Lower leg skin (tissue), 4 donors: ENCODE measurements around the gene AK1. TPM values are rescaled to one million over a fixed set of nuclear protein-coding genes. Genes with fewer than 3 reads are reported as not detected.
A peak's percentile ranks its signal among the peaks of the same experiment; 100 is the strongest.

ENCODE experiments used
- DNase-seq, 2 donors: peaks; one replicate each; pipeline ENCODE4 v3.0.0-alpha.2; 2019; ENCODE audit warnings: low spot score in 2 of 2
- H3K4me3 ChIP-seq: fragments of 200-600 bp; sonication (generic); 2 replicates; pipeline ENCODE4 v1.5.1; 2017; ENCODE audit warnings: mild to moderate bottlenecking, low read depth; ENCODE audit not compliant: poor library complexity, severe bottlenecking
- POLR2A ChIP-seq, 2 donors: fragments of 450-650 bp; IDR thresholded peaks; one replicate each; pipeline ENCODE4 v1.6.1; 2016 to 2017; ENCODE audit warnings: antibody characterized with exemption in 2 of 2, mild to moderate bottlenecking in 1 of 2, moderate library complexity in 1 of 2
- WGBS, 2 donors: methylation state at CpG; one replicate each; pipeline ENCODE4 v1.1.5; 2018; 5-methylcytosine and 5-hydroxymethylcytosine counted together
- intact Hi-C: fragments of 100-400 bp; cut with DNase I; formaldehyde crosslinking; loops from one replicate; pipeline ENCODE4 v1.15.0; 2023; ENCODE audit warnings: low total_unique reads
- total RNA-seq, 4 donors: library from RNA; depleted of rRNA; stranded (reverse); fragments of >200 nt; gene quantifications; one replicate each; pipeline ENCODE4 v1.1.0, GENCODE V29; 2016
- TF ChIP-seq, protein P1 (sequence below), 3 donors: fragments of 450-650 bp; IDR thresholded peaks; one replicate each; pipeline ENCODE4 v1.5.1; 2016; ENCODE audit warnings: antibody characterized with exemption in 3 of 3, mild to moderate bottlenecking in 3 of 3, moderate library complexity in 2 of 3

AK1 gene
- total RNA-seq, 4 donors from 2014 or later: 9.5 to 35.4 (median 19.8) TPM

DNA sequence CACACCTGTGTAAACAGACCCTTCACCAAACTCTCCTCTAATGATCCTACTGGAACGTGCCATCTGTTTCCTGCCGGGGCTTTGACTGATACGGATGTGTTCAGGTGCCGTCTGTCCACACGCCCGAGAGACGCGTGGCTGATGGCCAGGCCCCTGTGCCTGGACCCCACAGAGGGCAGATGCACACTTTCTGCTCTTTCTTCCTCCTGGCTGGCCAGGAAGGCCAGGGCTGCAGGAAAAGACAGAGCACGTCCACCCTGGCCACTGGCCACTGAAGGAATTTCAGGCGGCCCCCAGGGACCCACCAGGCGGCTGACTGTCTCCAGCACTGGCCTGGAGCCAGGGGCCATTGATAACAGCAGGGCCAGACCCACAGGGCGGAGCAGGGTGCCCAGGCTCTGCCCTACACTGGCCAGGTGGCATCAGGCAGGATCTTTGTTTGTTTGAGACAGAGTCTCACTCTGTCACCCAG, 19.4 kb downstream of the AK1 start:
- WGBS, 2 donors: 58 to 69% methylated on average over 12 of the region's 12 CpGs
- peak in 1 of 2 donors; percentile 92 for DNase-seq
- H3K4me3 ChIP-seq: no peak overlapping the region
- TF ChIP-seq POLR2A (IDR thresholded peaks at IDR 0.05): no peak
- TF ChIP-seq, protein P1, sequence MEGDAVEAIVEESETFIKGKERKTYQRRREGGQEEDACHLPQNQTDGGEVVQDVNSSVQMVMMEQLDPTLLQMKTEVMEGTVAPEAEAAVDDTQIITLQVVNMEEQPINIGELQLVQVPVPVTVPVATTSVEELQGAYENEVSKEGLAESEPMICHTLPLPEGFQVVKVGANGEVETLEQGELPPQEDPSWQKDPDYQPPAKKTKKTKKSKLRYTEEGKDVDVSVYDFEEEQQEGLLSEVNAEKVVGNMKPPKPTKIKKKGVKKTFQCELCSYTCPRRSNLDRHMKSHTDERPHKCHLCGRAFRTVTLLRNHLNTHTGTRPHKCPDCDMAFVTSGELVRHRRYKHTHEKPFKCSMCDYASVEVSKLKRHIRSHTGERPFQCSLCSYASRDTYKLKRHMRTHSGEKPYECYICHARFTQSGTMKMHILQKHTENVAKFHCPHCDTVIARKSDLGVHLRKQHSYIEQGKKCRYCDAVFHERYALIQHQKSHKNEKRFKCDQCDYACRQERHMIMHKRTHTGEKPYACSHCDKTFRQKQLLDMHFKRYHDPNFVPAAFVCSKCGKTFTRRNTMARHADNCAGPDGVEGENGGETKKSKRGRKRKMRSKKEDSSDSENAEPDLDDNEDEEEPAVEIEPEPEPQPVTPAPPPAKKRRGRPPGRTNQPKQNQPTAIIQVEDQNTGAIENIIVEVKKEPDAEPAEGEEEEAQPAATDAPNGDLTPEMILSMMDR (IDR thresholded peaks at IDR 0.05): no peak
- intact Hi-C loops: no loop called here

DNA sequence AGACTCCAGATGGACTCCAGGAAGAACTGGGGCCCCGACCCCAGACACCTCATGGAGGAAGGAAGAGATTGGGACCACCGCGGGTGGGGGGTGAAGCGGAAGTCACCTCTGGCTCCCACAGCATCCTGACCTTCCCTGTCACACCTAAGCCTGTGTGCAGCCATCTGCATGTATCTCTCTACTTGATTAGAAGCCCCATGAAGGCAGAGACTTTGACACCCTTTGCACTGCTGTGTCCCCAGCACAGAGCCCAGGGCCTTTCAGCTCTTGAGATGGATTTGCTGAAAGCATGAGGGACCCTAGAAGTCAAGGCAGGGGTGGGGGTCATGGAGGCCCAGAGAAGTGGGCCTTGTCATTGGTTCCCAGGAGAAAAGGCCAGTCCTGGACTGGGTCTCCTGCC, 20.2 kb downstream of the AK1 start:
- intact Hi-C loops: no loop called here
- no peak overlapping the region for H3K4me3 ChIP-seq
- TF ChIP-seq POLR2A (IDR thresholded peaks at IDR 0.05): no peak
- TF ChIP-seq, protein P1 (IDR thresholded peaks at IDR 0.05): no peak
- 69 to 72% methylated on average over 4 of the region's 4 CpGs for WGBS, 2 donors
- DNase-seq: no peak

DNA sequence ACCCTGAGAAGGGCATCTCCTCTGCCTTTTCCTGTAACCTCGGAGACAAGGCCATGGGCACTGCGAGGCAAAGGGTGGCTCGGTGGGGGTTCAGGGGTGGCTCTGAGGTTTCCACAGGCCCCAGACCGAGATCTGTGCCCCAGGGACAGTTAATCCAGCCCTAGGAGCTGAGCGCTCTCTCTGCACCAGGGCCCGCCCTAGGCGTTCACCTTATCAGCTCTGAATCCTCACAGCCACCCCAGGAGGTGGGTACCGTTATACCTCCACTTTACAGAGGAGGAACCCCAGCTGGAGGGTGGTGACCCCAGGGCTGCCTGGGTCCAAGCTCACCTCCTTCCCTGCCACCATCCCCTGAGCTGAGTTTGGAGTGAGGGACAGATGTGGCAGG, 20.8 kb downstream of the AK1 start:
- DNase-seq: no peak

DNA sequence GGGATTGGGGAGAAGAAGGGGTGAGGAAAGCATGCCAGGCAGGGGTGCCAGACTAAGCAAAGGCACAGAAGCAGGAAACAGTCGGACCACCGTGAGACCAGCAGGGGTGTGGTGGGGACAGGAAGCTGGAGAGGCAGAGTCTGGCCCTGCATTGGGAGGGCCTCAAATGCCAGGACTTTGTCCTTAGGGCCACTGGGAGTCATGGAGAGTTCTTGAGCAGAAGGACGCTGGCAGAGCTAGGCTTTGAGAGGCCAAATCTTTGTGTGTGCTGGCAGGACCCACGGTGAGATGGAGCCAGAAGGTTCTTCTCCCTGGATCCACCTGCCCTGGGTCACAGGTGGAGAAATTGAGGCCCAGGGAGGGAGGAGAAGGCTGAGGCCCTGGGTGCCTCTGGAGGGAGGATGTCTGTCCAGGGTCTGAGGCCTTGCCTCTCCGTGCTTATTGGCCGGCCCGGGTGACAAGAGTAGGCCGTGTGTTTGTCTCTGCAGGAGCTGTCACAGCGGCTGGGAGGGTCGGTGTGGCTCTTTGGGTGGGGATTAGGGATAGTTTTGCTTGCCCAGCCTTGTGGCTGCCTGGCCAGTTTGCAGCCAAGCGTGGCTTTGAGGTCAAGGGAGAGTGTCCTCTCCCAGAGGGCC, 21.3 kb downstream of the AK1 start:
- 69 to 75% methylated on average over 8 to 11 of the region's 11 CpGs for WGBS, 2 donors
- intact Hi-C loops: no loop called here
- no peak for DNase-seq
- TF ChIP-seq POLR2A (IDR thresholded peaks at IDR 0.05): no peak
- TF ChIP-seq, protein P1 (IDR thresholded peaks at IDR 0.05): no peak
- no peak overlapping the region for H3K4me3 ChIP-seq

More for the DNA sequence above, 20.8 kb downstream of the AK1 start:
- 85 to 93% methylated on average over 8 of the region's 8 CpGs for WGBS, 2 donors
- H3K4me3 ChIP-seq: no peak overlapping the region
- intact Hi-C loops: no loop called here
- no peak for TF ChIP-seq POLR2A (IDR thresholded peaks at IDR 0.05)
- TF ChIP-seq, protein P1 (IDR thresholded peaks at IDR 0.05): no peak

DNA sequence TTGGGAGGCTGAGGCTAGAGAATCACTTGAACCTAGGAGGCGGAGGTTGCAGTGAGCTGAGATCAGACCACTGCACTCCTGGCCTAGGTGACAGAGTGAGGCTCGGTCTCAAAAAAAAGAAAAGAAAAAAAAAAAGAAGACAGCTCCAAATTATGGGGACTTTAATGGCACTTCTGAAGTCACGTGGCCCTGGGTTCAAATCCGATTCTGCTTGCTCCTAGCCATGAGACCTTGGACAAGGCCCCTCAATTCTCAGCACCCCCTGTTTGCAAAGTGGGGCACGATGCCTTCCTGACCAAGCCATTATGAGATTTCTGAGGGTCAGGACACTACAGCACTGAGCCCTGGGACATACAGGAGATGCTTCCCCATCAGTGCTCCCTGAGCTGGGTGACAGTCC, 22.0 kb downstream of the AK1 start:
- intact Hi-C loops: no loop called here
- no peak for TF ChIP-seq POLR2A (IDR thresholded peaks at IDR 0.05)
- TF ChIP-seq, protein P1 (IDR thresholded peaks at IDR 0.05): no peak
- no peak for DNase-seq
- no peak overlapping the region for H3K4me3 ChIP-seq
- 91 to 94% methylated on average over 5 of the region's 5 CpGs for WGBS, 2 donors

DNA sequence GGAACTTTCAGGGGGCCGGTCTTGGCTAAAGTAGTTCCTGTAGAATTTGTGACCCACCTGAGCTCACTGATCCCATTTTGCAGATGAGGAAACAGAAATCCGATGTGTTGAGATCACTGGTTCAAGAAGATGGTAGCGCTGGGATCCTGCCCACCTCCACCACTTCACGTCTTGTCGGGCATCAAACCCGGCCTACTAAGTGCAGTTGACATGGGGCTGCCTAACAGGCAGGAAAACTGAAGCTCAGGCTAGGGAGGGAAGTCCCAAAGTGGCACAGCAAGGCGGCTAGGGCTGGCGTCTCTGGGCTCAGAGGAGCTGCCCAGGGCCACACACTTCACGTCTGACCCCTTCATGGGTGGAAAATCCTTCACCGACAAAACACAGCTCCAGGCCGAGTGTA, 22.5 kb downstream of the AK1 start:
- 68% methylated on average over 11 of the region's 11 CpGs for WGBS, 2 donors
- DNase-seq: no peak
- intact Hi-C loops: no loop called here
- H3K4me3 ChIP-seq: no peak overlapping the region
- TF ChIP-seq, protein P1 (IDR thresholded peaks at IDR 0.05): no peak
- TF ChIP-seq POLR2A (IDR thresholded peaks at IDR 0.05): no peak
